PFSK-1 (cell line): Measurements from ENCODE around the gene SLC7A6OS.

Experiments
- POLR2AphosphoS5 ChIP-seq: IDR thresholded peaks from 2 replicates; pipeline ENCODE4 v1.6.1; 2012; ENCODE audit warnings: low read depth, mild to moderate bottlenecking, control low read depth, low read length, moderate library complexity
- REST ChIP-seq, 2 experiments: IDR thresholded peaks; 2 replicates each; pipeline versions ENCODE4 v1.6.1 to v1.8.0; 2011 to 2012; ENCODE audit warnings: low read depth in 2 of 2, low read length in 2 of 2, control low read depth in 1 of 2, inconsistent platforms in 1 of 2, mild to moderate bottlenecking in 1 of 2, moderate library complexity in 1 of 2; ENCODE audit not compliant: insufficient read depth in 1 of 2
- SIN3A ChIP-seq: IDR thresholded peaks from 2 replicates; pipeline ENCODE4 v1.6.1; 2012; ENCODE audit warnings: mild to moderate bottlenecking, low read length, moderate library complexity, borderline replicate concordance; ENCODE audit not compliant: insufficient read depth
- TAF1 ChIP-seq: IDR thresholded peaks from 2 replicates; pipeline ENCODE4 v1.6.1; 2012; ENCODE audit warnings: low read length, control low read depth, borderline replicate concordance; ENCODE audit not compliant: insufficient read depth

GRCh38 chr16:68296693-68297092 lies 14.1 kb downstream of the SLC7A6OS start:
- TF ChIP-seq TAF1 (no peak), POLR2AphosphoS5 (no peak), SIN3A (no peak), REST (IDR thresholded peaks at IDR 0.05; ENCODE audit: insufficient read depth in 1 of 2, low read depth in 2 of 2, low read length in 2 of 2) (no peak)
